IPS-18c (cell line): Measurements from ENCODE around the gene NUBP2.

ENCODE experiments used
- H3K4me3 ChIP-seq: 2 replicates; pipeline ENCODE4 v1.7.0; 2013; ENCODE audit warnings: low read depth, mild to moderate bottlenecking, low read length, moderate library complexity; ENCODE audit not compliant: insufficient read depth
- H3K9me3 ChIP-seq: one replicate; pipeline ENCODE4 v1.6.1; 2013; ENCODE audit warnings: mild to moderate bottlenecking, low read length, moderate library complexity; ENCODE audit not compliant: control insufficient read depth, insufficient read depth

Gene NUBP2

GRCh38 chr16:1768767-1769401 is 13.9 kb upstream of the NUBP2 start:
- H3K4me3 ChIP-seq: no peak overlapping the region
- peaks cover 2% of the 10 kb centered on the region for H3K9me3 ChIP-seq

GRCh38 chr16:1769402-1770300 is 13.1 kb upstream of the NUBP2 start:
- no peaks in the 10 kb centered on the region for H3K9me3 ChIP-seq
- H3K4me3 ChIP-seq: peak overlapping the region; percentile 98

GRCh38 chr16:1770328-1771187 is 12.2 kb upstream of the NUBP2 start:
- Histone ChIP-seq H3K9me3 (no peaks in the 10 kb centered on the region), H3K4me3 (peak overlapping the region; percentile 98)

- Histone ChIP-seq H3K9me3 (no peaks in the 10 kb centered on the region), H3K4me3 (peak within 1 kb of the TSS; percentile 98)
These were observed 11.4 kb upstream of the NUBP2 start, which contains the start of gene NME3 for GRCh38 chr16:1771188-1771863. Gene NME3, minus strand, starts transcription at chr16:1771543. Its CDS starts 9 bp downstream, at chr16:1771534.

- Histone ChIP-seq H3K9me3 (no peaks in the 10 kb centered on the region), H3K4me3 (peak overlapping the region; percentile 98)
These were observed 10.8 kb upstream of the NUBP2 start for GRCh38 chr16:1771864-1772361.

DNA sequence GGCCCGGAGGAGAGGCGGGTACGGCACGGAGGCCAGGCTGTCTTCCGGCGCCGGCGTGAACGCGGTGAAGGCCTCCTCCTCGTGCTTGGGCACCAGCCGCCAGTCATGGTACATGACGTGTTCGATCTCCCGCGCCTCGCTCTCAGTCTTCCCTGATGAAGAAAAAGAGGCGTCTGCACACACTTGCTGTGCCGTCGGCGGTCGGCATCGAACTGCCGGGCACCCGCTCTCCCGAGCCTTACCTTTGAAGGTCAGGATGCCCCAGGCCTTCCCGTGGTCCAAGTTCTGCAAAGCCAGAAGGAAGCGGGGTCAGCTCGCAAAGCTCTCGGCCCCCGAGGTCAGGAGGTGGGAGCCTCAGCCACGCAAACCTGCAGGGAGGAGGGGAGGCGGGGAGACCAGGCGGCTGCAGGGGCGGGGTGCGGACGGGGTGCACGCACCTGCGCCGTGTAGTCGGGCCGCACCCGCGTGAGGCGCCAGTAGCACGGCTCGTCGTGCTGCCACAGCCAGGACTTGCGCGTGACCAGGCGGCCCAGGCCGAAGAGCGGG is 10.3 kb upstream of the NUBP2 start, which contains the start of gene EME2:
EME2 (plus strand) TSS at position 449 of the 546 bp plus-strand sequence. CDS start 418 bp downstream, outside the sequence.
- peak within 1 kb of the TSS; percentile 98 for H3K4me3 ChIP-seq
- H3K9me3 ChIP-seq: no peaks in the 10 kb centered on the region

- H3K4me3 ChIP-seq: peak within 1 kb of the TSS; percentile 98
- H3K9me3 ChIP-seq: no peaks in the 10 kb centered on the region
These were observed 9.7 kb upstream of the NUBP2 start, which contains the start of gene MRPS34 for GRCh38 chr16:1772908-1773702. Gene MRPS34, minus strand, starts transcription at chr16:1773134. Its CDS starts 15 bp downstream, at chr16:1773119.

GRCh38 chr16:1773703-1774447 is 8.9 kb upstream of the NUBP2 start:
- Histone ChIP-seq H3K4me3 (peak overlapping the region; percentile 98), H3K9me3 (no peaks in the 10 kb centered on the region)

DNA sequence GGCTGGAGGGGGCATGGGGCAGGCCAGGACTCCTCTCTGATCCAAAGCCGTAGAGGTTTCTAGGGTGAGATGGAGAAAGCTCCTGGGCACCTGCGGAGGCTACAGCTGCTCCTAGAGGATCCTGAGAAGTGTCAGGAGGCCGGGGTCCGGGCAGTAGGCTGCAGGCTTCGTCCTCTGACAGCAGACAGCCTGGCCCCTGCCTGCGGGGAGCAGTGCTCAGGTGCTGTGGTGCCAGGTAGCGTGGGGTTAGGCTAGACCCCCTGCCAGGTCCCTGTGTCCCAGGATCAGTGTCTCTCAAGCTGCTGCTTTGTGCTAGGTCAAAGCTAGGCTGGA is 8.3 kb upstream of the NUBP2 start:
- Histone ChIP-seq H3K9me3 (no peaks in the 10 kb centered on the region), H3K4me3 (peak overlapping the region; percentile 98; the same call in 1 of the 2 replicates)

DNA sequence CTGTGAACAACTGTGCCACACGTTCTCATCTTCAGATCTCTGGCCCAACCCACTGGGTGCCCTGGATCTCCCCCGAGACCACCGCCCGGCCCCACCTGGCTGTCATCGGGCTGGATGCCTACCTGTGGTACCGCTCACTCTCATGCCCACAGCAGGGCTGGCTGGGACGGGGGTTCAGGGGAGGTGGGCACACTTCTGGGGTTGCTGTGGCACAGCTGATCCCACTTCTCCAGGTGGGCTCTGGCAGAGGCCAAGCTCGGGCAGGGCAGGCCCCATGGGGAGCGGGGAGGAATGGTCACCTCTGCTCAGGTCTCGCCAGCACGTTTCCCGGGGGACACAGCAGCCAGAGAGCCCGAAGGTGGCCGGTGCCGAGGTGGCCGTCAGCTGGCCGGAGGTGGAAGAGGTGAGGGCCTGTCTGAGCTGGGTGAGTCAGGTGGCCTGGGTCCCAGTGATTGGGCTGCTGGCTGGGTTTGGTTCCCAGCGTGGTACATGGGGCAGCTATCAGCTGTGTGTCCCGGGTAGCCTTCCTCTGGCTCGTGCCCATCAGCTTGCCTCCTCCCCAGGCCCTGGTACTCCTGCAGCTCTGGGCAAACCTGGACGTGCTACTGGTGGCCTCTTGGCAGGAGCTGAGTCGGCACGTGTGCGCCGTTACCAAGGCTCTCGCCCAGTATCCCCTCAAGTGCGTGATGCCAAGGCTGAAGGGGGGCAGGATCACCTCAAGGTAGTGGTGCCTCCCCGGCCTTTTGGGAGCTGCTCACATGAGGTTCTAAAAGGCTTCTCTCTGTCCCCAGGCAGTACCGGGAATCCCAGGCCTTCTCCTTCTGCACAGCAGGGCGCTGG is 7.5 kb upstream of the NUBP2 start:
- Histone ChIP-seq H3K9me3 (no peaks in the 10 kb centered on the region), H3K4me3 (no peak overlapping the region)

GRCh38 chr16:1775846-1776671 is 6.7 kb upstream of the NUBP2 start:
- no peak overlapping the region for H3K4me3 ChIP-seq
- no peaks in the 10 kb centered on the region for H3K9me3 ChIP-seq

GRCh38 chr16:1776672-1776955 is 6.1 kb upstream of the NUBP2 start:
- Histone ChIP-seq H3K4me3 (no peak overlapping the region), H3K9me3 (no peaks in the 10 kb centered on the region)

- H3K4me3 ChIP-seq: no peak overlapping the region
These were observed 5.8 kb upstream of the NUBP2 start for GRCh38 chr16:1776991-1777374.

More at GRCh38 chr16:1776991-1777374, 5.8 kb upstream of the NUBP2 start:
- no peaks in the 10 kb centered on the region for H3K9me3 ChIP-seq
